H1 (cell line): Measurements from ENCODE around the gene MAN2C1.

ENCODE experiments used
- EGR1 ChIP-seq: IDR thresholded peaks from 2 replicates; pipeline ENCODE4 v1.6.1; 2011; ENCODE audit warnings: low read depth, low read length, borderline replicate concordance
- EZH2 ChIP-seq: fragments of 200-600 bp; sonication (generic); IDR thresholded peaks from 2 replicates; pipeline ENCODE4 v1.7.1; 2012; ENCODE audit warnings: low read depth, mild to moderate bottlenecking, moderate library complexity, low read length, inconsistent platforms; ENCODE audit not compliant: severe bottlenecking
- GTF2F1 ChIP-seq: IDR thresholded peaks from 2 replicates; pipeline ENCODE4 v1.6.1; 2012; ENCODE audit warnings: low read depth, low read length, improper control_type of control experiment, borderline replicate concordance
- POLR2AphosphoS5 ChIP-seq: IDR thresholded peaks from 2 replicates; pipeline ENCODE4 v1.6.1; 2011; ENCODE audit warnings: low read depth, low read length
- TCF12 ChIP-seq: IDR thresholded peaks from 2 replicates; pipeline ENCODE4 v1.6.1; 2011; ENCODE audit warnings: low read depth, mild to moderate bottlenecking, low read length
- TEAD4 ChIP-seq: IDR thresholded peaks from 2 replicates; pipeline ENCODE4 v1.6.1; 2012; ENCODE audit warnings: low read depth, low read length, inconsistent platforms, mixed read lengths
- TF ChIP-seq, protein P1 (sequence below), 3 experiments: IDR thresholded peaks; 1 replicate in 2 of 3; 2 replicates in 1 of 3; pipeline versions ENCODE4 v1.5.1 to v1.6.1; 2011; ENCODE audit warnings: low read length in 3 of 3, mild to moderate bottlenecking in 3 of 3, inconsistent platforms in 2 of 3, low read depth in 1 of 3, moderate library complexity in 1 of 3; ENCODE audit not compliant: insufficient read depth in 1 of 3; ENCODE audit errors: control extremely low read depth in 1 of 3

DNA sequence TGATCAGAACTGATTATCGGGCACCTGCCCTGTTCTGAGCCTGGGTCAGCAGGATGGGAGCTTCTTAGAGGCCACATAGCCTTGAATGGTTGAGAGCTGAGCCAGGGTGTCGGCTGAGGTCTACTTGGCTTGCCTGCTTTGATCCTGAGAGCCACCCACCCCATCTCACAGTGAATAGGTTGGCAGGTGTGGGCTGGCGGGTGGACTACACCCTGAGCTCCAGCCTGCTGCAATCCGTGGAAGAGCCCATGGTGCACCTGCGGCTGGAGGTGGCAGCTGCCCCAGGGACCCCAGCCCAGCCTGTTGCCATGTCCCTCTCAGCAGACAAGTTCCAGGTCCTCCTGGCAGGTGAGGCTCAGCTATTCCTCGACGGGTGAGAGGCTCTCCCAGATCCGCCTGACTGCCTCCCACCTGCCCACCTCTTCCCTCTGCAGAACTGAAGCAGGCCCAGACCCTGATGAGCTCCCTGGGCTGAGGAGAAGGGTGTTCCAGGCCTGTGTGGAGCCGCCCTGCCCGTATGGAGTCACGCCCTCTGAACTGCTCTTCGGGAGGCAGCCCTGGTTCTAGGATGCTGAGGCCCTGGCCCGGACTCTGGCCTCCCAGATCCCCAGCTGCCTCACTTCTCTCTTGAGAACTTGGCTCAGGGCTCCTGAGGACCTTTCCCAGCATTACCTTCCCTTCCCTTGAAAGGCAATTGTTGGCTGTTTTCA is 28.7 kb downstream of the MAN2C1 start:
- TF ChIP-seq, protein P1, sequence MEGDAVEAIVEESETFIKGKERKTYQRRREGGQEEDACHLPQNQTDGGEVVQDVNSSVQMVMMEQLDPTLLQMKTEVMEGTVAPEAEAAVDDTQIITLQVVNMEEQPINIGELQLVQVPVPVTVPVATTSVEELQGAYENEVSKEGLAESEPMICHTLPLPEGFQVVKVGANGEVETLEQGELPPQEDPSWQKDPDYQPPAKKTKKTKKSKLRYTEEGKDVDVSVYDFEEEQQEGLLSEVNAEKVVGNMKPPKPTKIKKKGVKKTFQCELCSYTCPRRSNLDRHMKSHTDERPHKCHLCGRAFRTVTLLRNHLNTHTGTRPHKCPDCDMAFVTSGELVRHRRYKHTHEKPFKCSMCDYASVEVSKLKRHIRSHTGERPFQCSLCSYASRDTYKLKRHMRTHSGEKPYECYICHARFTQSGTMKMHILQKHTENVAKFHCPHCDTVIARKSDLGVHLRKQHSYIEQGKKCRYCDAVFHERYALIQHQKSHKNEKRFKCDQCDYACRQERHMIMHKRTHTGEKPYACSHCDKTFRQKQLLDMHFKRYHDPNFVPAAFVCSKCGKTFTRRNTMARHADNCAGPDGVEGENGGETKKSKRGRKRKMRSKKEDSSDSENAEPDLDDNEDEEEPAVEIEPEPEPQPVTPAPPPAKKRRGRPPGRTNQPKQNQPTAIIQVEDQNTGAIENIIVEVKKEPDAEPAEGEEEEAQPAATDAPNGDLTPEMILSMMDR (IDR thresholded peaks at IDR 0.05; ENCODE audit: control extremely low read depth in 1 of 3, insufficient read depth in 1 of 3, low read depth in 1 of 3, low read length in 3 of 3): no peak
- TF ChIP-seq TCF12 (no peak), EGR1 (no peak), GTF2F1 (no peak), EZH2 (no peak), POLR2AphosphoS5 (no peak), TEAD4 (no peak)
